ENCODE data around the gene ROPN1. TPM values are rescaled to one million over a fixed set of nuclear protein-coding genes. Genes with fewer than 3 reads are reported as not detected.

ROPN1 gene
- total RNA-seq, 1 donor: under 0.01 TPM

DNA sequence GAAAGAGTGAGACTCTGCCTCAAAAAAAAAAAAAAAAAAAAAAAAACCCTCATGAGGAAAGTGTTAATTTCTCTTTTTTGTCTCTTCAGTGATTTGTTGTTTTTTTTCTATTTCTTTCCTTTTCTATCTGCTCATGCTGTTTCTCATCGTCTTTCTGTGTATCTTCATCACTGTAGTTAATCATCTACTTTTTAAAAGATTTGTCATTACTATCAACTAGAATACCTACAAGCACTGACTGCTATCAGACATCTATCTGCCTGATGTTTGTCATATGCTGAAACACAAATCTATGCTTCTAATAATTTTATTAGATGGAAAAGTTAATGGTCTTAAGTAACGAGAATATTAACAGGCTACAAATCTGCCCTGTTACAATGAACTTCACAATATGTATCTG lies 57.7 kb downstream of the ROPN1 start:
- DNase-seq (ENCODE audit: low read depth): no peak
- H3K4me3 ChIP-seq (ENCODE audit: low read depth, low read length): no peak overlapping the region
- TF ChIP-seq, protein P1, sequence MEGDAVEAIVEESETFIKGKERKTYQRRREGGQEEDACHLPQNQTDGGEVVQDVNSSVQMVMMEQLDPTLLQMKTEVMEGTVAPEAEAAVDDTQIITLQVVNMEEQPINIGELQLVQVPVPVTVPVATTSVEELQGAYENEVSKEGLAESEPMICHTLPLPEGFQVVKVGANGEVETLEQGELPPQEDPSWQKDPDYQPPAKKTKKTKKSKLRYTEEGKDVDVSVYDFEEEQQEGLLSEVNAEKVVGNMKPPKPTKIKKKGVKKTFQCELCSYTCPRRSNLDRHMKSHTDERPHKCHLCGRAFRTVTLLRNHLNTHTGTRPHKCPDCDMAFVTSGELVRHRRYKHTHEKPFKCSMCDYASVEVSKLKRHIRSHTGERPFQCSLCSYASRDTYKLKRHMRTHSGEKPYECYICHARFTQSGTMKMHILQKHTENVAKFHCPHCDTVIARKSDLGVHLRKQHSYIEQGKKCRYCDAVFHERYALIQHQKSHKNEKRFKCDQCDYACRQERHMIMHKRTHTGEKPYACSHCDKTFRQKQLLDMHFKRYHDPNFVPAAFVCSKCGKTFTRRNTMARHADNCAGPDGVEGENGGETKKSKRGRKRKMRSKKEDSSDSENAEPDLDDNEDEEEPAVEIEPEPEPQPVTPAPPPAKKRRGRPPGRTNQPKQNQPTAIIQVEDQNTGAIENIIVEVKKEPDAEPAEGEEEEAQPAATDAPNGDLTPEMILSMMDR (IDR thresholded peaks at IDR 0.05; ENCODE audit: insufficient read depth, low read depth, low read length): no peak

DNA sequence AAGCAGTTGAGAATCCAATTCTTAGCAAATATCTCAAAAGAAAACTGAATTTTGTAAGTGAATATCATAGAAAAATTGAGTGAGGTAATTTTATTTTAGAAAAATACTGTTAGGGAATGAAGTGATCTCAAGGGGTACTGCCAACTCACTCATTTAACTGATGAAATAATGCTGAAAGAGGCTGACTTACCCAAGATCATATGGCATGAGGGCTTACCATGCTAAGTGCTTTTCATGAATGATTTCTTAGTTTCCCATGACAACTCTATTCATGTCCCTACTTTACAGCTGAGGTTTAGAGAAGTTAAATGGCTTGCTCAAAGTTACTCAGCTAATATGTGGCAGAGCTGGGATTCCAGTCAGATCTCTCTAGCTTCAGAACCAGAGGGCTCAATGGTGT lies 61.5 kb downstream of the ROPN1 start:
- no peak overlapping the region for H3K4me3 ChIP-seq (ENCODE audit: low read depth, low read length)
- TF ChIP-seq, protein P1 (IDR thresholded peaks at IDR 0.05; ENCODE audit: insufficient read depth, low read depth, low read length): no peak
- DNase-seq (ENCODE audit: low read depth): no peak

DNA sequence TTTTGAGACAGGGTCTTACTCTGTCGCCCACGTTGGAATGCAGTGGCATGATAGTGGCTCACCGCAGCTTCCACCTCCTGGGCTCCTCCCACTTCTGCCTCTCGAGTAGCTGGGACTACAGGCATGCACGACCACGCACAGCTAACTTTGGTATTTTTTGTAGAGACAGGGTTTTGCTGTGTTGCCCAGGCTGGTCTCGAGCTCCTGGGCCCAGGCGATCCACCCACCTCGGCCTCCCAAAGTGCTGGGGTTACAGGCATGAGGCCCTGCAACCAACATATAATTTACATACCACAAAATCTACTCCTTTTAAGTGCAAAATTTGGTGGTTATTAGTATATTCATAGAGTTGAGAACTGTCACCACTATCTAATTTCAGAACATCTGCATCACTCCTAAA lies 62.6 kb downstream of the ROPN1 start:
- DNase-seq (ENCODE audit: low read depth): no peak
- no peak overlapping the region for H3K4me3 ChIP-seq (ENCODE audit: low read depth, low read length)

DNA sequence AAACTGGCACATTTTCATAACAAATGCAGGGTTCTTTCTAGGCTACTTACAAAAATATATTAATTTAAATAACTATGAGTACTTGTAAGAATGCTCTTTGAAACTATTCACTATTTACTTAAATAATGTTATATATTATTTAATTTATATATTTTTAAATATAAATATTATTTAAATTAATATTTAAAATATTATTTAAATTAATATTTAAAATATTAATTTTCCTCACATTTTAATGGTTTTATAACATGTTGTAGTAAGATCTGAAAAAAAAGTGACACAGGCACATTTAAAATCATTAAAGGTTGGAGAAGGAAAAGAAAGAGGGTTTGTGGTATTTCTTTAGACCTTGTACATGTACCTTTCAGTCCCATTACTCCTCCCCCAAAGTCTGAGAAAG lies 65.5 kb downstream of the ROPN1 start:
- no peak for DNase-seq (ENCODE audit: low read depth)
- TF ChIP-seq, protein P1 (IDR thresholded peaks at IDR 0.05; ENCODE audit: insufficient read depth, low read depth, low read length): no peak
- no peak overlapping the region for H3K4me3 ChIP-seq (ENCODE audit: low read depth, low read length)

More for the DNA sequence above, 62.6 kb downstream of the ROPN1 start:
- TF ChIP-seq, protein P1 (IDR thresholded peaks at IDR 0.05; ENCODE audit: insufficient read depth, low read depth, low read length): no peak

DNA sequence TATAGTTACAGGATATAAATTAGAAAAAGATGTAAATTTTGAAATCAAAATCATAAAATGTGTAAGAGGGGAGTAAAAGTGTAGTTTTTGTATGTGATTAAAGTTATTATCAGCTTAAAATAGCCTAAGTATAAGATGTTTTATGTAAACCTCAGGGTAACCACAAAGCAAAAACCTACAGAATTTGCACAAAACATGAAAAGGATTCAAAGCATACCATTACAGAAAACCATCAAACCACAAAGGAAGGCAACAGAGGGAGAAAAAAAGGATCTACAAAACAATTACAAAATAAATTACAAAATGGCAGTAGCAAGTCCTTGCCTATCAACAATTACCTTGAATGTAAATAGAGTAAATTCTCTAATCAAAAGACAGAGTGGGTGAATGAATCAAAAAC lies 71.1 kb downstream of the ROPN1 start:
- TF ChIP-seq, protein P1 (IDR thresholded peaks at IDR 0.05; ENCODE audit: insufficient read depth, low read depth, low read length): no peak
- H3K4me3 ChIP-seq (ENCODE audit: low read depth, low read length): no peak overlapping the region
- DNase-seq (ENCODE audit: low read depth): no peak

DNA sequence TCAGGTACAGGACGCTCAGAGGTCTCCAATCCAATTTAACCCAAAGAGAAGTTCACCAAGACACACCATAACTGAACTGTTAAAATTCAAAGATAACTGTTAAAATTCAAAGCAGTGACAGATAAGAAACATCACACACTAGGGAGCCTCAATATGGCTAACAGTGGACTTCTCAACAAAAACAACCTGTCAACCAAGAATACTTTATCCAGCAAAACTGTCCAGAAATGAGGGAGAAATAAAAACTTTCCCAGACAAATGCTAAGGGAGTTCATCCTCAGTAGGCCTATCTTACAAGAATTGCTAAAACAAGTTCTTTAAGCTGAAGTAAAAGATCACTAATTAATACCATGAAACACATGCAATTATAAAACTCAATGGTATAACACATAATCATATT lies 71.5 kb downstream of the ROPN1 start:
- peak; percentile 3 for DNase-seq (ENCODE audit: low read depth)
- TF ChIP-seq, protein P1 (IDR thresholded peaks at IDR 0.05; ENCODE audit: insufficient read depth, low read depth, low read length): no peak
- no peak overlapping the region for H3K4me3 ChIP-seq (ENCODE audit: low read depth, low read length)

DNA sequence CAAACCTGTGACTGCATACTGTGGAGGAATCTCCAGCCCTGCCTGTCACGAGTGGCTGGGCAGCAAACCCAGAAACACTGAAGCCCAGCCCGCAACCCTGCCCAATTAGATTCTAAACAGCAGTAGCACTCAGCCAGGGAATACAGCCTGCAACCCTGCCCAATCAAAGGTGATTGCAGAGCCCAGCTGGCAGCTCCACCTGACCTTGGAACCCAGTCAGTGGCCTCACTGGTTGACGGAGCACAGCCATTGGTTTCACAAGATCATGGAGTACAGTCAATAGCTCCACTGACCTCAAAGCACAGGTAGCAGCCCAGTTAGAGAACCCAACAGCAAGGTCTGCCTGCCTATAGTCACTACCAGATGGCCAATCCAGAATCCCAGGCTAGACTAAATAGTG lies 72.6 kb downstream of the ROPN1 start:
- DNase-seq (ENCODE audit: low read depth): no peak
- H3K4me3 ChIP-seq (ENCODE audit: low read depth, low read length): no peak overlapping the region
- TF ChIP-seq, protein P1 (IDR thresholded peaks at IDR 0.05; ENCODE audit: insufficient read depth, low read depth, low read length): no peak
